Heart right ventricle (tissue), 16 donors: Measurements from ENCODE around the gene ATF4. TPM values are rescaled to one million over a fixed set of nuclear protein-coding genes. Genes with fewer than 3 reads are reported as not detected.
"Not testable (repeated sequence)": the region's sequence is repeated elsewhere in the genome, so short reads cannot be mapped to it uniquely, and the experiment has no call there.

Experiments
- ATAC-seq, 8 donors: fragments of 200-7000 bp; cut with Tn5 transposase; one replicate each; pipeline ENCODE4 v1.9.1; 2020; ENCODE audit warnings: mild to moderate bottlenecking in 8 of 8, moderate library complexity in 8 of 8, moderate number of reproducible peaks in 1 of 8
- DNase-seq, 2 donors: peaks; one replicate each; pipeline ENCODE4 v3.0.0-alpha.2; 2020
- H3K27ac ChIP-seq, 10 donors: fragments of 200-600 bp; sonication (generic) in 2 of 10; one replicate each; pipeline versions ENCODE4 v1.5.0 to v1.8.0; 2020 to 2022; ENCODE audit warnings: mild to moderate bottlenecking in 3 of 10
- H3K27me3 ChIP-seq, 7 donors: fragments of 200-600 bp; one replicate each; pipeline ENCODE4 v1.8.0; 2021 to 2022; ENCODE audit warnings: mild to moderate bottlenecking in 2 of 7
- H3K36me3 ChIP-seq, 9 donors: fragments of 200-600 bp; sonication (generic) in 1 of 9; one replicate each; pipeline versions ENCODE4 v1.5.0 to v1.8.0; 2020 to 2022; ENCODE audit warnings: mild to moderate bottlenecking in 2 of 9
- H3K4me1 ChIP-seq, 9 donors: fragments of 200-600 bp; sonication (generic) in 1 of 9; one replicate each; pipeline versions ENCODE4 v1.5.0 to v1.8.0; 2020 to 2022; ENCODE audit warnings: mild to moderate bottlenecking in 4 of 9
- H3K4me3 ChIP-seq, 10 donors: fragments of 200-600 bp; sonication (generic) in 2 of 10; one replicate each; pipeline versions ENCODE4 v1.5.0 to v1.8.0; 2020 to 2022; ENCODE audit warnings: mild to moderate bottlenecking in 7 of 10, moderate library complexity in 2 of 10
- H3K9me3 ChIP-seq, 11 donors: fragments of 200-600 bp in 10 of 11; sonication (generic) in 2 of 11; one replicate each; pipeline versions ENCODE4 v1.5.0 to v1.8.0; 2013 to 2022; ENCODE audit warnings: mild to moderate bottlenecking in 2 of 11, control low read depth in 1 of 11, moderate library complexity in 1 of 11
- WGBS, 2 donors: extraction: QIAGEN DNeasy Blood & Tissue Kit; methylation state at CpG; one replicate each; pipeline ENCODE4 v1.1.7; 2013; ENCODE audit warnings: inconsistent platforms in 1 of 2; 5-methylcytosine and 5-hydroxymethylcytosine counted together
- intact Hi-C, 10 donors: fragments of 100-400 bp; cut with DNase I; formaldehyde crosslinking; loops; one replicate each; pipeline versions ENCODE4 v1.11.1 to v1.14.2; 2022
- polyA plus RNA-seq, 2 donors: library from polyadenylated mRNA; stranded (reverse); fragments of 200-250 nt; gene quantifications; one replicate each; pipeline ENCODE4 v1.2.3, GENCODE V29; 2013
- total RNA-seq, 10 donors: library from RNA; stranded (reverse); fragmentation: NEBNext Ultra II Directional in 3 of 10; extraction: Animal tissue kit (Norgen Biotek cat#: 25700) in 3 of 10; gene quantifications; one replicate each; pipeline versions ENCODE4 v1.2.1 to v1.2.4, GENCODE V29; 2021 to 2023
- TF ChIP-seq, protein P1 (sequence below), 9 donors: fragments of 200-600 bp; sonication (generic) in 2 of 9; IDR thresholded peaks; one replicate each; pipeline versions ENCODE4 v1.5.0 to v1.8.0; 2021 to 2022; ENCODE audit warnings: antibody characterized with exemption in 9 of 9, mild to moderate bottlenecking in 5 of 9, moderate library complexity in 1 of 9
- donor health status: Arrhythmogenic right ventricular cardiomyopathy.
- donor health status: ischemic (EF 13 %, LVEDD 7.1; RV severe dilation, severe dysfunction).
- donor health status: healthy with polysubstance abuse.
- donor health status: DM: no; HTN: yes; CAD: no.
- donor health status: DM: no; HTN: no; CAD: no.
- donor health status: ischemic (EF 25% LVEDD 6.9; RV normal size, moderate dysfunction).
- donor health status: ischemic (EF 25% LVEDD 5.7; RV mildly dilated, moderate dysfunction).
- donor health status: healthy.
- donor health status: DM: yes; HTN: yes; CAD: no.
- donor health status: Ischemic cardiomyopathy.
- donor health status: ischemic (EF 35%, LVEDD 5.7; RV mildly dilated, moderate dysfunction).
- donor health status: nonischemic (EF 11% LVEDD 7.7; RV severe dilation, severe dysfunction).
- donor health status: DM: yes; HTN: yes; CAD: no.
- donor health status: PGD.
- donor health status: ischemic (EF 29% LVEDD 5.4; RV normal size, mild dysfunction).
- donor health status: nonischemic (EF 23%, LVEDD 6.1; RV moderate dilation, normal function).

The ATF4 gene
- total and polyA plus RNA-seq, 12 donors = 95.2 to 637 (median 161) TPM

DNA sequence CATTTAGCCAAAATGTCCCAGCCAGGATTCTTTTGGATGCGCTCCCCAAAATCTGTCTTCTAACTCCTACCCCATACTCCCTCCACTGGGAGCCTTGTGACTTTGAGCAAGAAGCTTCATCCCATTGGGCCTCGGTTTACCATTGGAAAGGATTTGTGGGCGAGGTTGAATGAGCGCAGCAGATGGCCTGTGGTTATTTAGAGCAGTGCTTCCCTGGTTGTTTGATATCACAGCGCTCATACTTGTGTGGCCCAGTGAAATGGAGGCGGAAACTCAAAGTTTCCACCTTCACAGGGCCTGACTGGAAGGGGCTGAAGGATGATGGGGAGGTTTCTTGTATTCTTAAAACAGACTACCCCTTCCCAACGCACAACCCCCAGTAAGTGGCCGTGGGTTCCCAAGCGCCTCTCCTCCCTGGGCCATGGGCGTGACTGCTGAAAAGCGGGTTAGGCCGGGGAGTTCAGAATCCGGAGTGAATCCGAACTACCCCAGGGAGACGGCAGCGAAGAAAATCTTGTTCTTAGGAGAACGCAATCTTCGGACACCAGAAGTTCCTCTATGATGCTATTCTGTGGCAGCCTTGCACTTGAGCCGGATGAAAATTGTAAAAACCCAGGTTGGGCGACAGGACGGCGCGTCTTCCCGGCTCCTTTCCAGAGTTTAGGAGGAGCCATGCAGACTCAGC, 1.2 kb upstream of the ATF4 start:
- H3K4me3 ChIP-seq = peak overlapping the region; percentile 81 to 100 (median 98)
- 8 to 9% methylated on average over 24 of the region's 24 CpGs for WGBS, 2 donors
- DNase-seq (no peak), ATAC-seq (peak in 1 of 8 donors; percentile 2)
- TF ChIP-seq, protein P1, sequence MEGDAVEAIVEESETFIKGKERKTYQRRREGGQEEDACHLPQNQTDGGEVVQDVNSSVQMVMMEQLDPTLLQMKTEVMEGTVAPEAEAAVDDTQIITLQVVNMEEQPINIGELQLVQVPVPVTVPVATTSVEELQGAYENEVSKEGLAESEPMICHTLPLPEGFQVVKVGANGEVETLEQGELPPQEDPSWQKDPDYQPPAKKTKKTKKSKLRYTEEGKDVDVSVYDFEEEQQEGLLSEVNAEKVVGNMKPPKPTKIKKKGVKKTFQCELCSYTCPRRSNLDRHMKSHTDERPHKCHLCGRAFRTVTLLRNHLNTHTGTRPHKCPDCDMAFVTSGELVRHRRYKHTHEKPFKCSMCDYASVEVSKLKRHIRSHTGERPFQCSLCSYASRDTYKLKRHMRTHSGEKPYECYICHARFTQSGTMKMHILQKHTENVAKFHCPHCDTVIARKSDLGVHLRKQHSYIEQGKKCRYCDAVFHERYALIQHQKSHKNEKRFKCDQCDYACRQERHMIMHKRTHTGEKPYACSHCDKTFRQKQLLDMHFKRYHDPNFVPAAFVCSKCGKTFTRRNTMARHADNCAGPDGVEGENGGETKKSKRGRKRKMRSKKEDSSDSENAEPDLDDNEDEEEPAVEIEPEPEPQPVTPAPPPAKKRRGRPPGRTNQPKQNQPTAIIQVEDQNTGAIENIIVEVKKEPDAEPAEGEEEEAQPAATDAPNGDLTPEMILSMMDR (IDR thresholded peaks at IDR 0.05) = no peak
- H3K36me3 ChIP-seq = peaks cover 0 to 69% (median 35%) of the 10 kb centered on the region in 9 donors
- no peaks in the 10 kb centered on the region for H3K27me3 ChIP-seq
- intact Hi-C loops = loop anchor here in 3 of 10 donors (2.0 to 10.0 kb wide), 4 partner anchors 16 to 122 kb away; partner anchors contain the start of genes MIEF1 (in 1 of the 3) and TAB1 (in 1 of the 3)
- peak overlapping the region; percentile 97 to 100 (median 100) for H3K27ac ChIP-seq
- peaks cover 20 to 52% (median 45%) of the 10 kb centered on the region in 9 donors for H3K4me1 ChIP-seq
- no peaks in the 10 kb centered on the region for H3K9me3 ChIP-seq

DNA sequence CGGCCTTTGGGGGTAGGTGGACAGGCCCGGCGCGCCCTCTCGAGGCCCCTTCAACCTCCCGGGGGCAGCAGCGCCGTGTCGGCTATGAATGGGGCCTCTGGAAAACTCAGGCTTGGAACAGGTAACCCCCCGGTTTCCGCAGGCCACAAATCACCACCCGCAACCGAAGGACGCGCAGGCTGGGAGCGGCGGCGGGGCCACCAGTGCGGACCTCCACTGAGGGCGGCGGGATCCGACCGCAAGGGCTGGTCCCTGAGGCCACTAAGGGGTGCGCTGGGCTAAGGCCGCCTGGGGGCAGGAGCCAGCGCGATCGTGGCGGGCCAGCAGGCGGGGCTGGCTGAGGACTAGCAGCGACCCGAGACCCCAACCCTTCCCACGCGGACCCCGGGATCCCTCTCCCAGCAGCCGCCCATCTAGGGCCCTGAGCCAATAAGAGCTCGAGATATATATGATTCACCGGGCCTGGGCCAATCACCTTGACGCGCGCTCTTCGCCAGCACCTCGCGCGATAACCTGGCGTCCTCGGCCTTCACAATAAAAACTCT, 609 bp upstream of the ATF4 start:
- H3K9me3 ChIP-seq = no peaks in the 10 kb centered on the region
- WGBS, 2 donors = 0% methylated on average over 47 of the region's 47 CpGs
- peak overlapping the region; percentile 81 to 100 (median 98) for H3K4me3 ChIP-seq
- peaks cover 25 to 52% (median 48%) of the 10 kb centered on the region in 9 donors for H3K4me1 ChIP-seq
- TF ChIP-seq, protein P1 (IDR thresholded peaks at IDR 0.05) = peak; percentile 13 to 70 (median 46)
- intact Hi-C loops = loop anchor here in 9 of 10 donors (1.0 to 10.0 kb wide), 12 partner anchors 17 to 355 kb away; partner anchors contain the start of genes RPL3 (in 5 of the 9), MIEF1 (in 3 of the 9), SYNGR1 (in 3 of the 9) and TAB1 (in 1 of the 9)
- ATAC-seq = peak; percentile 83 to 95 (median 90)
- H3K27me3 ChIP-seq = no peaks in the 10 kb centered on the region
- DNase-seq = peak; percentile 95 to 98
- peak overlapping the region; percentile 97 to 100 (median 100) for H3K27ac ChIP-seq
- peaks cover 0 to 69% (median 29%) of the 10 kb centered on the region in 9 donors for H3K36me3 ChIP-seq

DNA sequence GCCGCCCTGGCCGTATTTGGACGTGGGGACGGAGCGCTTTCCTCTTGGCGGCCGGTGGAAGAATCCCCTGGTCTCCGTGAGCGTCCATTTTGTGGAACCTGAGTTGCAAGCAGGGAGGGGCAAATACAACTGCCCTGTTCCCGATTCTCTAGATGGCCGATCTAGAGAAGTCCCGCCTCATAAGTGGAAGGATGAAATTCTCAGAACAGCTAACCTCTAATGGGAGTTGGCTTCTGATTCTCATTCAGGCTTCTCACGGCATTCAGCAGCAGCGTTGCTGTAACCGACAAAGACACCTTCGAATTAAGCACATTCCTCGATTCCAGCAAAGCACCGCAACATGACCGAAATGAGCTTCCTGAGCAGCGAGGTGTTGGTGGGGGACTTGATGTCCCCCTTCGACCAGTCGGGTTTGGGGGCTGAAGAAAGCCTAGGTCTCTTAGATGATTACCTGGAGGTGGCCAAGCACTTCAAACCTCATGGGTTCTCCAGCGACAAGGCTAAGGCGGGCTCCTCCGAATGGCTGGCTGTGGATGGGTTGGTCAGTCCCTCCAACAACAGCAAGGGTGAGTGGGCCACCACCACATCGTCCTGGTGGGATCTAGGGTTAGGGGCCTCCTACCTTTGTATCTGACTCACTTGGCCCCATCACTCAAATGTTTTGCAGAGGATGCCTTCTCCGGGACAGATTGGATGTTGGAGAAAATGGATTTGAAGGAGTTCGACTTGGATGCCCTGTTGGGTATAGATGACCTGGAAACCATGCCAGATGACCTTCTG, 934 bp downstream of the ATF4 start:
- peak overlapping the region; percentile 81 to 100 (median 98) for H3K4me3 ChIP-seq
- intact Hi-C loops = loop anchor here in 8 of 10 donors (2.0 to 10.0 kb wide), 7 partner anchors 18 to 356 kb away; partner anchors contain the start of genes RPL3 (in 5 of the 8), SYNGR1 (in 3 of the 8) and MIEF1 (in 1 of the 8)
- H3K4me1 ChIP-seq = peaks cover 29 to 65% (median 56%) of the 10 kb centered on the region in 9 donors
- WGBS, 2 donors = 1 to 2% methylated on average over 28 of the region's 28 CpGs
- H3K36me3 ChIP-seq = peaks cover 0 to 64% (median 23%) of the 10 kb centered on the region in 9 donors
- H3K9me3 ChIP-seq, ATAC-seq, H3K27me3 ChIP-seq, DNase-seq: not testable (repeated sequence)
- H3K27ac ChIP-seq = peak overlapping the region; percentile 97 to 100 (median 100)

DNA sequence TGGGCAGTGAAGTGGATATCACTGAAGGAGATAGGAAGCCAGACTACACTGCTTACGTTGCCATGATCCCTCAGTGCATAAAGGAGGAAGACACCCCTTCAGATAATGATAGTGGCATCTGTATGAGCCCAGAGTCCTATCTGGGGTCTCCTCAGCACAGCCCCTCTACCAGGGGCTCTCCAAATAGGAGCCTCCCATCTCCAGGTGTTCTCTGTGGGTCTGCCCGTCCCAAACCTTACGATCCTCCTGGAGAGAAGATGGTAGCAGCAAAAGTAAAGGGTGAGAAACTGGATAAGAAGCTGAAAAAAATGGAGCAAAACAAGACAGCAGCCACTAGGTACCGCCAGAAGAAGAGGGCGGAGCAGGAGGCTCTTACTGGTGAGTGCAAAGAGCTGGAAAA, 1.7 kb downstream of the ATF4 start:
- Histone ChIP-seq H3K27ac (peak overlapping the region in 9 of 10 donors; percentile 97 to 100 (median 100)), H3K4me1 (peaks cover 31 to 72% (median 56%) of the 10 kb centered on the region in 9 donors), H3K4me3 (peak overlapping the region; percentile 81 to 100 (median 98)), H3K36me3 (peaks cover 0 to 58% (median 23%) of the 10 kb centered on the region in 9 donors)
- not testable (repeated sequence) for ATAC-seq, DNase-seq, H3K27me3 ChIP-seq, H3K9me3 ChIP-seq
- intact Hi-C loops = loop anchor here in 8 of 10 donors (5.0 to 10.0 kb wide), 5 partner anchors 177 to 357 kb away; partner anchors contain the start of genes RPL3 (in 5 of the 8) and SYNGR1 (in 3 of the 8)
- WGBS, 2 donors = 8 to 30% methylated on average over 3 to 4 of the region's 5 CpGs
